B cell (primary cell): ENCODE data around the gene YTHDC1.

Source experiments
- CTCF ChIP-seq: fragments of 200-600 bp; IDR thresholded peaks from one replicate; pipeline ENCODE4 v1.8.0; 2022; ENCODE audit warnings: antibody characterized with exemption, mild to moderate bottlenecking
- EZH2 ChIP-seq: IDR thresholded peaks from 2 replicates; pipeline ENCODE4 v1.6.1; 2012; ENCODE audit warnings: borderline replicate concordance, low read depth, mild to moderate bottlenecking, moderate library complexity, low read length; ENCODE audit not compliant: insufficient read depth, poor library complexity, severe bottlenecking

GRCh38 chr4:68358988-68359387 lies 9.1 kb upstream of the YTHDC1 start:
- no peak for TF ChIP-seq CTCF
- no peak for TF ChIP-seq EZH2
